Calu3 (cell line): ENCODE results near the gene PRG2. TPM values are rescaled to one million over a fixed set of nuclear protein-coding genes. Genes with fewer than 3 reads are reported as not detected.

Experiments
- BruUV-seq: library from RNA; stranded (reverse); fragments of 400-500 nt; replicated peaks from 2 replicates; lab custom pipeline; 2021; lab: Mats Ljungman, UMichigan
- CTCF ChIA-PET: fragments of 300-600 bp; sonication (Branson Sonifier 250); formaldehyde crosslinking; loops from one replicate; lab custom pipeline; 2022; ENCODE audit warnings: antibody characterized with exemption; lab: Charles Lee
- DNase-seq: peaks from one replicate; pipeline ENCODE4 v3.0.0; 2022
- H3K27ac Mint-ChIP-seq: one replicate; pipeline ENCODE4 v1.8.0; 2022; ENCODE audit warnings: mixed read lengths; ENCODE audit not compliant: unreplicated experiment
- H3K27me3 Mint-ChIP-seq: one replicate; pipeline ENCODE4 v1.8.0; 2022; ENCODE audit warnings: mixed read lengths; ENCODE audit not compliant: unreplicated experiment
- H3K36me3 Mint-ChIP-seq: one replicate; pipeline ENCODE4 v1.8.0; 2022; ENCODE audit warnings: mild to moderate bottlenecking, moderate library complexity, mixed read lengths; ENCODE audit not compliant: insufficient read depth, unreplicated experiment
- H3K4me1 Mint-ChIP-seq: one replicate; pipeline ENCODE4 v1.8.0; 2022; ENCODE audit warnings: mild to moderate bottlenecking, low read depth, mixed read lengths; ENCODE audit not compliant: unreplicated experiment
- H3K4me3 Mint-ChIP-seq: one replicate; pipeline ENCODE4 v1.8.0; 2022; ENCODE audit warnings: mild to moderate bottlenecking, low read depth, moderate library complexity, mixed read lengths; ENCODE audit not compliant: unreplicated experiment
- H3K9me3 Mint-ChIP-seq: one replicate; pipeline ENCODE4 v1.8.0; 2022; ENCODE audit warnings: low read depth, mixed read lengths; ENCODE audit not compliant: unreplicated experiment
- intact Hi-C: fragments of 100-400 bp; cut with micrococcal nuclease; formaldehyde crosslinking; loops from one replicate; pipeline ENCODE4 v1.10.0; 2022; ENCODE audit not compliant: unreplicated experiment
- total RNA-seq: library from RNA; stranded (reverse); gene quantifications from 2 replicates; pipeline ENCODE4 v1.2.3, GENCODE V29; 2022
- TF ChIP-seq, protein P1 (sequence below): fragments of 200-600 bp; IDR thresholded peaks from one replicate; pipeline ENCODE4 v1.8.0; 2022; ENCODE audit warnings: antibody characterized with exemption; ENCODE audit not compliant: unreplicated experiment

PRG2 gene
- total RNA-seq, 1 experiment from 2014 or later, result not detected

- Mint-ChIP-seq H3K27me3 (peaks cover 48% of the 10 kb centered on the region), H3K36me3 (no peaks in the 10 kb centered on the region), H3K27ac (no peak overlapping the region), H3K9me3 (no peaks in the 10 kb centered on the region), H3K4me3 (no peak overlapping the region), H3K4me1 (no peaks in the 10 kb centered on the region)
- DNase-seq, result no peak
- intact Hi-C loops, result no loop called here
- CTCF ChIA-PET, result no interaction called here
- TF ChIP-seq, protein P1, sequence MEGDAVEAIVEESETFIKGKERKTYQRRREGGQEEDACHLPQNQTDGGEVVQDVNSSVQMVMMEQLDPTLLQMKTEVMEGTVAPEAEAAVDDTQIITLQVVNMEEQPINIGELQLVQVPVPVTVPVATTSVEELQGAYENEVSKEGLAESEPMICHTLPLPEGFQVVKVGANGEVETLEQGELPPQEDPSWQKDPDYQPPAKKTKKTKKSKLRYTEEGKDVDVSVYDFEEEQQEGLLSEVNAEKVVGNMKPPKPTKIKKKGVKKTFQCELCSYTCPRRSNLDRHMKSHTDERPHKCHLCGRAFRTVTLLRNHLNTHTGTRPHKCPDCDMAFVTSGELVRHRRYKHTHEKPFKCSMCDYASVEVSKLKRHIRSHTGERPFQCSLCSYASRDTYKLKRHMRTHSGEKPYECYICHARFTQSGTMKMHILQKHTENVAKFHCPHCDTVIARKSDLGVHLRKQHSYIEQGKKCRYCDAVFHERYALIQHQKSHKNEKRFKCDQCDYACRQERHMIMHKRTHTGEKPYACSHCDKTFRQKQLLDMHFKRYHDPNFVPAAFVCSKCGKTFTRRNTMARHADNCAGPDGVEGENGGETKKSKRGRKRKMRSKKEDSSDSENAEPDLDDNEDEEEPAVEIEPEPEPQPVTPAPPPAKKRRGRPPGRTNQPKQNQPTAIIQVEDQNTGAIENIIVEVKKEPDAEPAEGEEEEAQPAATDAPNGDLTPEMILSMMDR, result no peak
- BruUV-seq, result no TSS peak
Observed at GRCh38 chr11:57392763-57393105, 2.3 kb upstream of the PRG2 start.

- intact Hi-C loops, result no loop called here
- Mint-ChIP-seq H3K9me3 (no peaks in the 10 kb centered on the region), H3K4me3 (no peak overlapping the region), H3K36me3 (no peaks in the 10 kb centered on the region), H3K27me3 (peaks cover 49% of the 10 kb centered on the region), H3K27ac (no peak overlapping the region), H3K4me1 (no peaks in the 10 kb centered on the region)
- TF ChIP-seq, protein P1, result no peak
- no TSS peak for BruUV-seq
- CTCF ChIA-PET, result no interaction called here
- no peak for DNase-seq
Observed at GRCh38 chr11:57392066-57392762, 1.8 kb upstream of the PRG2 start.

- H3K27ac Mint-ChIP-seq, result no peak overlapping the region
- no peaks in the 10 kb centered on the region for H3K4me1 Mint-ChIP-seq
- no TSS peak for BruUV-seq
- H3K4me3 Mint-ChIP-seq, result no peak overlapping the region
- CTCF ChIA-PET, result no interaction called here
- no peaks in the 10 kb centered on the region for H3K36me3 Mint-ChIP-seq
- no peak for DNase-seq
- TF ChIP-seq, protein P1, result no peak
- H3K27me3 Mint-ChIP-seq, result peaks cover 56% of the 10 kb centered on the region
- intact Hi-C loops, result no loop called here
- H3K9me3 Mint-ChIP-seq, result no peaks in the 10 kb centered on the region
Observed at GRCh38 chr11:57391539-57391938, 1.1 kb upstream of the PRG2 start.

DNA sequence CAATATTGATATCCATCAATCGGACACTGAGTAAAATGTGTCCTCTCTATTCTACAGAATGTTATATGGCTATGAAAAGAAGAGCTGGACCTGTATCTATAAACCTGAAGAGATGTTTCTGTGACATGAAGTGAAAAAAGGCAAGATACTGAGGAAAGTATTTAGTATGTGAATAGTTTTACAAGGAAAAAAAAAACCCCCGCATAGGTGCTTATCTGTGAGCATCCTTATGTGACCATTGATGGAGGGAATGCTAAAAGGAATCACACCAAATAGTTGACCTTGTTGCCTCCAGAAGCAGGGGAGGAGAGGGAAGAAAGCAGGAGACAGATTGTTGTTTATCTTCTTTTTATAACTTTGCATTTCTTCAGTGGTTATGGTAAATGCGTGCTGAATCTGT lies 661 bp upstream of the PRG2 start:
- H3K27me3 Mint-ChIP-seq, result peaks cover 60% of the 10 kb centered on the region
- intact Hi-C loops, result no loop called here
- H3K4me3 Mint-ChIP-seq, result no peak overlapping the region

More for the DNA sequence above, 661 bp upstream of the PRG2 start:
- no peak overlapping the region for H3K27ac Mint-ChIP-seq
- CTCF ChIA-PET, result no interaction called here
- H3K9me3 Mint-ChIP-seq, result no peaks in the 10 kb centered on the region
- no peaks in the 10 kb centered on the region for H3K4me1 Mint-ChIP-seq
- H3K36me3 Mint-ChIP-seq, result no peaks in the 10 kb centered on the region
- no peak for DNase-seq
- TF ChIP-seq, protein P1, result no peak
- no TSS peak for BruUV-seq
